ENCODE results near the gene PAX7.

GRCh38 chr1:18697541-18697940 is 66.9 kb downstream of the PAX7 start:
- no peak for TF ChIP-seq POLR2A (IDR thresholded peaks at IDR 0.05)
- no peak for TF ChIP-seq CTCF (IDR thresholded peaks at IDR 0.05)

Measured in uterus (tissue), 2 donors.